Esophagus squamous epithelium (tissue), 5 donors: Measurements from ENCODE around the gene P2RY14. TPM values are rescaled to one million over a fixed set of nuclear protein-coding genes. Genes with fewer than 3 reads are reported as not detected.

Experiments
- DNase-seq: peaks from one replicate; lab custom pipeline; 2025; lab: John Stamatoyannopoulos, UW
- H3K27ac ChIP-seq, 4 donors: fragments of 200-600 bp; sonication (generic); one replicate each; pipeline ENCODE4 v1.5.1; 2016 to 2019; ENCODE audit warnings: mild to moderate bottlenecking in 1 of 4
- H3K27me3 ChIP-seq, 4 donors: fragments of 200-600 bp; sonication (generic); 1 replicate in 3 of 4; 2 replicates in 1 of 4; pipeline versions ENCODE4 v1.5.1 to v1.6.0; 2017 to 2021; ENCODE audit warnings: antibody characterized with exemption in 1 of 4
- H3K36me3 ChIP-seq, 3 donors: fragments of 200-600 bp; sonication (generic); one replicate each; pipeline ENCODE4 v1.5.1; 2016 to 2019
- H3K4me1 ChIP-seq, 3 donors: fragments of 200-600 bp; sonication (generic); one replicate each; pipeline ENCODE4 v1.5.1; 2017 to 2019
- H3K4me3 ChIP-seq, 4 donors: fragments of 200-600 bp; sonication (generic); 1 replicate in 3 of 4; 2 replicates in 1 of 4; pipeline ENCODE4 v1.5.1; 2016 to 2019; ENCODE audit warnings: mild to moderate bottlenecking in 2 of 4, moderate library complexity in 1 of 4
- H3K9me3 ChIP-seq, 3 donors: fragments of 200-600 bp; sonication (generic); one replicate each; pipeline ENCODE4 v1.5.1; 2016 to 2019
- POLR2A ChIP-seq, 4 donors: fragments of 450-650 bp; IDR thresholded peaks; one replicate each; pipeline ENCODE4 v1.6.1; 2017; ENCODE audit warnings: antibody characterized with exemption in 4 of 4, mild to moderate bottlenecking in 4 of 4, moderate library complexity in 3 of 4
- WGBS, 2 donors: methylation state at CpG; one replicate each; pipeline ENCODE4 v1.1.5; 2018; 5-methylcytosine and 5-hydroxymethylcytosine counted together
- intact Hi-C: fragments of 100-400 bp; cut with DNase I; formaldehyde crosslinking; loops from one replicate; pipeline ENCODE4 v1.15.0; 2022
- total RNA-seq, 4 donors: library from RNA; depleted of rRNA; stranded (reverse); fragments of >200 nt; gene quantifications; one replicate each; pipeline ENCODE4 v1.1.0, GENCODE V29; 2016
- TF ChIP-seq, protein P1 (sequence below), 6 experiments: fragments of 450-650 bp in 4 of 6; fragments of 200-600 bp in 2 of 6; sonication (generic) in 2 of 6; IDR thresholded peaks; one replicate each; pipeline ENCODE4 v1.5.1; 2016 to 2019; ENCODE audit warnings: antibody characterized with exemption in 6 of 6, mild to moderate bottlenecking in 4 of 6, moderate library complexity in 4 of 6
- donor health status: DM: yes; HTN: yes; CAD: no.

The P2RY14 gene
- total RNA-seq, 4 donors from 2014 or later = 0.19 to 15.4 (median 3.2) TPM

DNA sequence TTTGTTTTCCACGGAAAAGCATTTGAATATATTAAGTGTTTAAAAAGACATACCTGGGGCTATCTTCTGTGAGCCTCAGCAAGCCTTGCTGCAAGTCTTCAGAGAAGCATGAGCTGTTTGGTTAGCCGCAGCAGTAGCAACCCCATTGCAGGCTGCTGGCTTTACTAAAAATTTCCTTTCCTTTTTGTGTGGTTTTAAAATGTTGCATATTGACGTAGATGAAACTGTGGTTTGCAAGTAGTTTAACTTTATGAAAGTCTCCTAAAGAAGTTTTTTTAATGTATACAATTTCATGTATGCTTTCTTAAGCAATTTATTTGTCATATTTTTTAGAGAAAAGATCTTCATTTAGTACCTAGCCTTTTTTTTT lies 75.3 kb downstream of the P2RY14 start, which contains the start of gene GPR171:
Gene GPR171 (minus strand): TSS at position 166 of the 370 bp plus-strand sequence. CDS start 3,830 bp downstream, outside the sequence.
- Histone ChIP-seq H3K36me3 (no peaks in the 10 kb centered on the region), H3K4me3 (peak within 1 kb of the TSS in 3 of 4 donors; percentile 0 to 25 (median 21)), H3K4me1 (no peaks in the 10 kb centered on the region), H3K9me3 (no peaks in the 10 kb centered on the region), H3K27ac (peak within 1 kb of the TSS in 2 of 4 donors; percentile 7), H3K27me3 (no peaks in the 10 kb centered on the region)
- no peak for DNase-seq
- 67 to 79% methylated on average over 3 of the region's 3 CpGs for WGBS, 2 donors
- intact Hi-C loops = no loop called here
- TF ChIP-seq POLR2A (IDR thresholded peaks at IDR 0.05) = peak in 2 of 4 donors; percentile 15 to 53
- TF ChIP-seq, protein P1, sequence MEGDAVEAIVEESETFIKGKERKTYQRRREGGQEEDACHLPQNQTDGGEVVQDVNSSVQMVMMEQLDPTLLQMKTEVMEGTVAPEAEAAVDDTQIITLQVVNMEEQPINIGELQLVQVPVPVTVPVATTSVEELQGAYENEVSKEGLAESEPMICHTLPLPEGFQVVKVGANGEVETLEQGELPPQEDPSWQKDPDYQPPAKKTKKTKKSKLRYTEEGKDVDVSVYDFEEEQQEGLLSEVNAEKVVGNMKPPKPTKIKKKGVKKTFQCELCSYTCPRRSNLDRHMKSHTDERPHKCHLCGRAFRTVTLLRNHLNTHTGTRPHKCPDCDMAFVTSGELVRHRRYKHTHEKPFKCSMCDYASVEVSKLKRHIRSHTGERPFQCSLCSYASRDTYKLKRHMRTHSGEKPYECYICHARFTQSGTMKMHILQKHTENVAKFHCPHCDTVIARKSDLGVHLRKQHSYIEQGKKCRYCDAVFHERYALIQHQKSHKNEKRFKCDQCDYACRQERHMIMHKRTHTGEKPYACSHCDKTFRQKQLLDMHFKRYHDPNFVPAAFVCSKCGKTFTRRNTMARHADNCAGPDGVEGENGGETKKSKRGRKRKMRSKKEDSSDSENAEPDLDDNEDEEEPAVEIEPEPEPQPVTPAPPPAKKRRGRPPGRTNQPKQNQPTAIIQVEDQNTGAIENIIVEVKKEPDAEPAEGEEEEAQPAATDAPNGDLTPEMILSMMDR (IDR thresholded peaks at IDR 0.05) = no peak

GRCh38 chr3:151201051-151201730 lies 77.2 kb downstream of the P2RY14 start:
- intact Hi-C loops = no loop called here
- H3K36me3 ChIP-seq = no peaks in the 10 kb centered on the region
- 82 to 94% methylated on average over 7 of the region's 7 CpGs for WGBS, 2 donors
- no peaks in the 10 kb centered on the region for H3K9me3 ChIP-seq
- no peak for DNase-seq
- H3K27me3 ChIP-seq = no peaks in the 10 kb centered on the region
- H3K4me3 ChIP-seq = peak overlapping the region in 1 of 4 donors; percentile 21
- H3K4me1 ChIP-seq = no peaks in the 10 kb centered on the region
- H3K27ac ChIP-seq = no peak overlapping the region
- no peak for TF ChIP-seq POLR2A (IDR thresholded peaks at IDR 0.05)
- TF ChIP-seq, protein P1 (IDR thresholded peaks at IDR 0.05) = no peak

DNA sequence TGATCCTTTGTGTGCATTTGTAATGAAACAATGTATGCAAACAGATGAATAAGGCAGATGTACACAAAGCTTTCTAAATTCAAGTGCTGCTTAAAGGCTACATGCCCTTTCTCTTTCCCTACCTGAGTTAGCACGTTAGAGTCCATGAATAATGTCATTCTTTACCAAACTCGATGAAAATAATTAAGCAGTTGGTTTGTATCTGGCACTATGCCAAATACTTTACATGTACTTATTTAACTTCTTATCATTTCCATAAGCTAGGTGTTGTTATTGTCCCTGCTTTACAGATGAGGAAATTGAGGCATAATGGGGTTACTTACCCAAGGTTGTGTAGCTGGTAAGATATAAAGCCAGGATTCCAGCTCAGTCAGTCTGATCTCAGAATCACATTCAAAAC lies 77.8 kb downstream of the P2RY14 start:
- TF ChIP-seq, protein P1 (IDR thresholded peaks at IDR 0.05) = no peak
- TF ChIP-seq POLR2A (IDR thresholded peaks at IDR 0.05) = no peak
- H3K36me3 ChIP-seq = no peaks in the 10 kb centered on the region
- H3K27me3 ChIP-seq = no peaks in the 10 kb centered on the region
- DNase-seq = no peak
- H3K9me3 ChIP-seq = no peaks in the 10 kb centered on the region
- H3K27ac ChIP-seq = no peak overlapping the region
- WGBS, 2 donors = 35 to 39% methylated on average over 2 of the region's 2 CpGs
- intact Hi-C loops = no loop called here
- H3K4me3 ChIP-seq = no peak overlapping the region
- no peaks in the 10 kb centered on the region for H3K4me1 ChIP-seq

- 63 to 79% methylated on average over 4 of the region's 4 CpGs for WGBS, 2 donors
These were observed 78.5 kb downstream of the P2RY14 start for GRCh38 chr3:151199554-151200438.

More at GRCh38 chr3:151199554-151200438, 78.5 kb downstream of the P2RY14 start:
- no peak overlapping the region for H3K27ac ChIP-seq
- H3K9me3 ChIP-seq = no peaks in the 10 kb centered on the region
- DNase-seq = no peak
- TF ChIP-seq, protein P1 (IDR thresholded peaks at IDR 0.05) = no peak
- no peak for TF ChIP-seq POLR2A (IDR thresholded peaks at IDR 0.05)
- H3K4me3 ChIP-seq = no peak overlapping the region
- H3K36me3 ChIP-seq = no peaks in the 10 kb centered on the region
- no peaks in the 10 kb centered on the region for H3K4me1 ChIP-seq
- intact Hi-C loops = no loop called here
- no peaks in the 10 kb centered on the region for H3K27me3 ChIP-seq
